HG03095 (cell line): ENCODE data around the gene ZNF71.
"Not testable (repeated sequence)": the region's sequence is repeated elsewhere in the genome, so short reads cannot be mapped to it uniquely, and the experiment has no call there.

Experiments
- ATAC-seq: cut with Tn5 transposase; IDR thresholded peaks from one replicate; pipeline ENCODE4 v1.9.1; 2021; ENCODE audit warnings: moderate library complexity; ENCODE audit not compliant: unreplicated experiment

ZNF71 gene

DNA sequence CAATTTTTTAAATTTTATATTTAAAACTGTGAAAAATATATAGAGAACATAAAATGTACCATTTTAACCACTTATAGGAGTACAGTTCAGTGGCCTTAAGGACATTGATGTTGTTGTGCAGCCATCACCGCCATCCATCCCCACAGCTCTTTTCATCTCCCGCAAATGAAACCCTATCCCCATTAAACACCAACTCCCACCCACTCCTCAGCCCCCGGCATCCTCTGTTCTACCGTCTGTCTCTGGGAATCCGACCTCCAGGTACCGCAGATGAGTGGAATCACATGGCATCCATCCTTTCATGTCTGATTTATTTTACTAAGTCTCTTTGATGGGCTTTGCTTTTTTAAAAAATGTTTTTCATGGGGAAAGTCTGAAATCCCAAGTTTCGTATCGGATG is 24.0 kb downstream of the ZNF71 start:
- no peak for ATAC-seq

- no peak for ATAC-seq
Observed at GRCh38 chr19:56622374-56622773, 27.3 kb downstream of the ZNF71 start.

- no peak for ATAC-seq
Observed at GRCh38 chr19:56623006-56623405, 27.9 kb downstream of the ZNF71 start.

- ATAC-seq, result no peak
Observed at GRCh38 chr19:56625708-56626107, 30.6 kb downstream of the ZNF71 start.

- ATAC-seq, result no peak
Observed at GRCh38 chr19:56633021-56633420, 37.9 kb downstream of the ZNF71 start.

DNA sequence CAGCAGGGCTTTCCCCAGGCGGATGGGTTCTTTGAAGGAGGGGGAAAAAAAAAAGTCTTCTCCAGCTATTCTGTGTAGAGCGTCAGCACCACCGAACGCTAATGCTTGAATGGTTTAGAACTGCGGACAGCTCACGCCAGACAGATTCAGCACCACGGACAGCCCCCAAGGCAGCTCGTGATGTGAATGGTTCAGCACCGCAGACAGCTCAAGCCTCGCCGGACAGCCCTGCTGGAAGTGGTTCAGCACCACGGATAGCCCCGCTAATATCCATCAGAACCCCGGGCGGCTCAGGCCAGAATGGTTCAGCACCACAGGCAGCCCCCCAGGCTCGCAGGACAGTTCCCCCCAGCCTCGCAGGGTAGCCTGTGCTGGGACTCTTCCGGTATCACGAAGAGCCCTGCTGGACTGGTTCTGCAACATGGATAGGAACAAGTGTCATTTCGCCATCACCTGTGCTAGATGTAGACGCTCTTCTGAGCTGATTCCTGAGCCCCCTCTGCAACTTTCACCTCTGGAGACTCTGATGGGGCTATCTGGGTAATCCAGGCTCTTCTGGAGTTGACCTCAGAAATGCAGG is 43.0 kb downstream of the ZNF71 start:
- no peak for ATAC-seq

GRCh38 chr19:56639217-56639616 is 44.1 kb downstream of the ZNF71 start:
- no peak for ATAC-seq

- no peak for ATAC-seq
Observed at GRCh38 chr19:56642711-56643459, 47.8 kb downstream of the ZNF71 start, which contains the start of gene SMIM17. TSS of gene SMIM17 (plus strand) at chr19:56643159. CDS start at chr19:56645668, 2,509 bp downstream.

- ATAC-seq, result no peak
Observed at GRCh38 chr19:56643460-56643955, 48.4 kb downstream of the ZNF71 start.

- ATAC-seq, result no peak
Observed at GRCh38 chr19:56654151-56654550, 59.0 kb downstream of the ZNF71 start.

GRCh38 chr19:56660381-56661107 is 65.4 kb downstream of the ZNF71 start:
- no peak for ATAC-seq

DNA sequence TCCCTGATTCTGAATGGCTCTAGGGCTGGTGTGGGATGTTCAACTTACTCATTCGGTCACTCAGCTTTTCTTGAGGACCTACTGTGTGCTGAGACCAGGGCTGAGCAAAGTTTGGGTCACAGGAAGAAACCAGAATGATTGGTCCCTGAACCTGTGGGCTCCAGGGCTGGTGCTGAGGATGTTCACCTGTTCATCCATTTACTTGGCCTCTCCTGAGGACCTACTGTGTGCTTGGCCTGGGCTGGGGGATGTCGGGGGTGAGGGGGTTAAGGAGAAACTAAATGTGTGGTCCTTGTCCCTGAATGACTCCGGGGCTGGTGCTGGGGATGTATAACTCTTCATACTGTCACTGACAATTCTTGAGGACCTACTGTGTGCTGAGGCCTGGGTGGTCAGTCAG is 66.1 kb downstream of the ZNF71 start:
- ATAC-seq, result no peak

DNA sequence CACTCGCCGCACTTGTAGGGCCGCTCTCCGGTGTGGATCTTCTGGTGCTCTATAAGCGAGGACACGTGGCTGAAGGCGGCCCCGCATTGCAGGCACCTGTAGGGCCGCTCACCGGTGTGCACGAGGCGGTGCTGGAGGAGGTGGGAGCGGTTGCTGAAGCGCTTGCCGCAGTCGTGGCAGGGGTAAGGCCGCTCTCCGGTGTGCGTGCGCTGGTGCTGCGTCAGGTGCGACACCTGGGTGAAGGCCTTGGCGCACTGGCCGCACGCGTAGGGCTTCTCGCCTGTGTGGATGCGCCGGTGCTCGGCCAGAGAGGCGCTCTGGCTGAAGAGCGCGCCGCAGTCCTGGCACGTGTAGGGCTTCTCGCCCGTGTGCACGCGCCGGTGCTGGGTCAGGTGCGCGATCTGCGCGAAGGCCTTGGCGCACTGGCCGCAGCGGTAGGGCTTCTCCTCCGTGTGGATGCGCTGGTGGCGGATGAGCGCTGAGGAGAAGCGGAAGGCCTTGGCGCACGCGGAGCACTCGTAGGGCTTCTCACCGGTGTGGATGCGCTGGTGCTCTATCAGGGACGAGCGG is 68.9 kb downstream of the ZNF71 start:
- ATAC-seq, result no peak

DNA sequence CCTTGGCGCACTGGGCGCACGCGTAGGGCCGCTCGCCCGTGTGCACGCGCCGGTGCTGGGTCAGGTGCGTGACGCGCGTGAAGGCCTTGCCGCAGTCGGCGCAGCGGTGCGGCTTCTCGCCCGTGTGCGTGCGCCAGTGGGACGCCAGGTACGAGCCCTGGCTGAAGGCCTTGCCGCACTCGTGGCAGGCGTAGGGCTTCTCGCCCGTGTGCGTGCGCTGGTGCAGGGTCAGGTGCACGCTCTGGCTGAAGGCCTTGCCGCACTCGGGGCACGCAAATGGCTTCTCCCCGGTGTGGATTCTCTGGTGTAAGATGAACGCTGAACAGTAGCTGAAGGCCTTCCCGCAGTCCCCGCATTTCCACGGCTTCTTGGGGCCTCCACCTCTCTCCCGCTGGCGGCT is 69.4 kb downstream of the ZNF71 start:
- no peak for ATAC-seq

DNA sequence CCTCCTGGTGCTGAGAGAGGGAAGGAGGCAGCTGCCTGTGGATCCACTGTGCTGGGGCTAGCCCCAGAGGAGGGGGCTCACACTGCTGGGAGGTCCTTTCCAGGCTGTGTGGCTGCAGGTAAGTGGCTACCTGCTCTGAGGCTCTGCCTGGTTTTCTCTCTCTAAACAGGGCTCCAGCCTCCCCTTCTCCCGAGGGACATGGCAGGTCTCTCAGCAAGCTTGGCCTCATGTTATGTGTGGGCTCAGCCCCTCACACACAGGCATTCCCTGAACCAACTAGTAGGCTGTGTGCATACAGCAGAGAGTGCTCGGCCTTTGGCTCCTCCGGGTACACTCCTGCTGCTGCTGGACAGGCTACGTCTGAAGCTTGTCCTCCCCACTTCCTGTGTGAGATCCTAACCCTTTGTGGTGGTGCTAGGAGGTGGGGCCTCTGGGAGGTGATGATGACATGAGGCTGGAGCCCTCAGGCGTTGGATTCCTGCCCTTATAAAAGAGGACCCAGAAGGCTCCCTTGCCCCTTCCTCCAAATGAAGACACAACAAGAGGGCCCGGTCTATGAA is 72.3 kb downstream of the ZNF71 start:
- no peak for ATAC-seq

DNA sequence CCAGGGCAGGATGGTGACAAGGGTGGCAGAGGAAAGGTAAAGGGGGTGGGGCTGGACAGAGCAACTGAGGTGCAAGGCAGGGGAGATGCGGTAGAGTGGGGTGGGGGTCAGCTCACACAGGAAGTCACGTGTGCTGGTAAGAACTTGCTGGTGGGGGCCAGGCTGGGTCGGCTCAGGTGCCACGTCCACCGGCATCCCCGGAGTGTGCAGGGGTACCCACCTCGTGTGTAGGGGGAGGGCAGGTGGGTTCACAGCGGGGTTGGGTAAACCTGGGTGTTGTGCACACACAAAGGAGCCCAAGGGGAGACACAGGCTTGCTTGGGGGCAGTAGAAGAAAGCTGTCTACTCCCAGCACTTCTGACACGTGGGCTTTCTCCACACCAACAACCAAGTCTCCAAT is 73.6 kb downstream of the ZNF71 start:
- no peak for ATAC-seq

DNA sequence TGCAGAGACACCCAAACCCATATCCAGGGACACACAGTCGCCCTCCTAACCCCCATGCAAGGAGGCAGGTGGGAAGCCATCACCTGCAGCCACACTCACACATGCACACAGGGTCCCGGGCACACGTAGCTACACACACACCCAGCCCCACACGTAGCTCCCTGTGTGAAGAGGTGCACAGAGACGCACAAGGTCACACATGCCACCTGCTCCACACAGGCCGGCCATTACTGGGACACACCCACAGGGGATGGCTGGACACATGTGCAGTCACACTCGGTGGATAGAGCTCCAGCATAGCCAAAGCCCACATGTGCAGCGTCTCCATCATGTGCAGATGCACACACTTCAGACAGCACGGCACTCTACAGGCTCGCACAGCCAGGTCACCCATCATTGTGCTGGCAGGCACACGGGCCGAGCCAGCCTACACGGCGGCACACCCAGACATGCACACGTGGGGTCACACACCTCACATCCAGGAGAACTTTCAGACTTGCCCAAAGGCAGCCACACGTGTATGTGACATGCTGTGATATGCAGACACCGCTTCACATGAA is 75.4 kb downstream of the ZNF71 start:
- ATAC-seq, result no peak

GRCh38 chr19:56670961-56671612 is 76.0 kb downstream of the ZNF71 start:
- no peak for ATAC-seq

GRCh38 chr19:56671613-56671994 is 76.5 kb downstream of the ZNF71 start, which contains the start of gene ZNF835:
TSS of gene ZNF835 (minus strand) at chr19:56671757. CDS start at chr19:56665198, 6,559 bp downstream.
- no peak for ATAC-seq

- not testable (repeated sequence) for ATAC-seq
Observed at GRCh38 chr19:56672610-56673009, 77.5 kb downstream of the ZNF71 start.
